Endometrial microvascular endothelial cells (primary cell): Measurements from ENCODE around the gene SCAMP5. TPM values are rescaled to one million over a fixed set of nuclear protein-coding genes. Genes with fewer than 3 reads are reported as not detected.

ENCODE experiments used
- in situ Hi-C: cut with HindIII; loops from 2 replicates; pipeline ENCODE4 v1.10.0; 2017; ENCODE audit warnings: low sequenced_read_pairs, low pct_unique_long_range_greater_than_20kb; ENCODE audit errors: inconsistent ontology term
- total RNA-seq: library from RNA; depleted of rRNA; stranded (reverse); fragments of >200 nt; gene quantifications from one replicate; pipeline ENCODE4 v1.2.3, GENCODE V29; 2015; ENCODE audit errors: inconsistent ontology term

Gene SCAMP5
- total RNA-seq, 1 donor from 2014 or later = 27.4 TPM

DNA sequence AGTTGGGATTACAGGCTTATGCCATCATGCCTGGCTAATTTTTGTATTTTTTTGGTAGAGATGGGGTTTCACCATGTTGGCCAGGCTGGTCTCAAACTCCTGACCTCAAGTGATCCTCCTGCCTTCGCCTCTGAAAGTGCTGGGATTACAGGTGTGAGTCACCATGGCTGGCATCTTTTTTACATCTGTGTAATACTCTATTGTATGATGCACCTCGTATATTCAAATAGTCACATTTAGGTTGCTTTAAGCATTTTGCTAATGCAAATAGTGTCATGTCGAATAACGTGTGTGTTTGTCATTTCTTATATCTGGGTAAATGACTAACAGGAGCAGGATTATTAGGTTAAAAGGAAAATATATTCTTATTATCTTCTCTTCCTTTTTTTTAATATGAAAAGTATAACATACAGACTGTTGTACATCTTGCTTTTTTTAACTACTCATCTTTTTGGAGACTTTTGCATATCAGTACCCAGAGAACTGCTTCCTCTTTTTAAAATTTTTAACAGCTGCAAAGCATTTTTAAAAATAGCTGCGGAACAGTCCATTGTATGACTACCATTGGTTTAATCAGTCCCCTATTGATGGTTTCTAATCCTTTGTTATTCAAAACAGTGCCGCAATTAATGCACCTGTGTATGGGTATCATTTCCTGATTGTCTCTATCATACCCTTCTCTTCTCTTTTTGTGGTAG is 13.4 kb downstream of the SCAMP5 start:
- in situ Hi-C loops = no loop called here

DNA sequence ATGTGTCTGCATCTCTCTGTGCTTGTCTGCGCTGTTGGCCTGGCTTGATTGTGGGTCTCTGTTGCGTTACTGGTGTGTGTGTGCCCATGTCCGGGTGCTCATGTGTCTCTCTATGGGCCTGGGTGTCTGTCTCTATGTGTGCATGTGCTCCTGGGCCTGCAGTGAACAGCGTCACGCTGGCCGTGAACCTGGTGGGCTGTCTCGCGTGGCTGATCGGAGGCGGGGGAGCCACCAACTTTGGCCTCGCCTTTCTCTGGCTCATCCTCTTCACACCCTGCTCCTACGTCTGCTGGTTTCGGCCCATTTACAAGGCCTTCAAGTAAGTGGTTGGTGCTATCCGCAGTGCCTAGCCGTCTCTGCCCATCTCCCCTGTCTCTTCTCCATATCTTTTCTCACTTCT is 21.1 kb downstream of the SCAMP5 start:
- in situ Hi-C loops = no loop called here

DNA sequence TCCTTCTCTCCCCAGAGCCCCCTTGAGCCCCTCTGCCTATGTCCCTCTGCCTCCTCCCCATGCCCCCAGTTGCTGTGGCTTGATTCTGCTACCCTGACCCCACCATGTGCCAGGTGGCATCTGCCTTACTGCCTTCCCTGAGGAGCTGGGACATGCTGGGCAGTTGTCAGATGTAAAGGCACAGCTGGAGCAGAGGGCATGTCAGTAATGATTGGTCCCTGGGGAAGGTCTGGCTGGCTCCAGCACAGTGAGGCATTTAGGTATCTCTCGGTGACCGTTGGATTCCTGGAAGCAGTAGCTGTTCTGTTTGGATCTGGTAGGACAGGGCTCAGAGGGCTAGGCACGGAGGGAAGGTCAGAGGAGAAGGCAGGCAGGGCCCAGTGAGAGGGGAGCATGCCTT is 24.6 kb downstream of the SCAMP5 start:
- in situ Hi-C loops = no loop called here

DNA sequence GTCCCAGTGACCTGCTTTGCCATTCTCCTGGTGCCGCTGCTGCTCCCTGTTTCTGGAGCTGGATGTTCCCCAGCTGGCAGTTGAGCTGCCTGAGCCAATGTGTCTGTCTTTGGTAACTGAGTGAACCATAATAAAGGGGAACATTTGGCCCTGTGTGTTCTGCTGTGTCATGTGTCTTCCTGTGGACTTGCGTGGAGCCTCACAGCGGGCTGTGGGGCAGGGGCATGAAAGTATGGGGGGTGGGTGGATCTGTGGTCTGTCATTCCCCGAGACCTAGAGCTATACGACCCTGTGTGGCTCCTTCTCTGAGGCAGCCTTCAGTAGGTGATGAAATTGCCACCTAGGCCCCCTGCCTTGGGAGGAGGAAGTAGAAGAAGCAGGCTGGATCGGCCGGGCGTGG is 26.0 kb downstream of the SCAMP5 start:
- in situ Hi-C loops = no loop called here

DNA sequence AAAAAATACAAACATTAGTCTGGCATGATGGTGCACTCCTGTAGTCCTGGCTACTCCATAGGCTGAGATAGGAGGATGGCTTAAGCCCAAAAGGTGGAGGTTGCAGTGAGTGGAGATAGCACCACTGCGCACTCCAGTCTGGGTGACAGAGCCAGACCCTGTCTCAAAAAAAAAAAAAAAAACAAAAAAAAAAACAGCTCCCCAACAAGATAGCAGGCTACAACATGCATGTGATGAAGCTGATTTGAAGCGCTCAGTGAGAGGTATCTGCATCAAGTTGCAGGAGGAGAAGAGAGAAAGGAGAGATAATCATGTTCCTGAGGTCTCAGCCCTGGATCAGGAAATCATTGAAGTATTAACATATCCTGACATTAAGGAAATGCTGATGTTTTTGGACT is 27.4 kb downstream of the SCAMP5 start:
- in situ Hi-C loops = no loop called here

DNA sequence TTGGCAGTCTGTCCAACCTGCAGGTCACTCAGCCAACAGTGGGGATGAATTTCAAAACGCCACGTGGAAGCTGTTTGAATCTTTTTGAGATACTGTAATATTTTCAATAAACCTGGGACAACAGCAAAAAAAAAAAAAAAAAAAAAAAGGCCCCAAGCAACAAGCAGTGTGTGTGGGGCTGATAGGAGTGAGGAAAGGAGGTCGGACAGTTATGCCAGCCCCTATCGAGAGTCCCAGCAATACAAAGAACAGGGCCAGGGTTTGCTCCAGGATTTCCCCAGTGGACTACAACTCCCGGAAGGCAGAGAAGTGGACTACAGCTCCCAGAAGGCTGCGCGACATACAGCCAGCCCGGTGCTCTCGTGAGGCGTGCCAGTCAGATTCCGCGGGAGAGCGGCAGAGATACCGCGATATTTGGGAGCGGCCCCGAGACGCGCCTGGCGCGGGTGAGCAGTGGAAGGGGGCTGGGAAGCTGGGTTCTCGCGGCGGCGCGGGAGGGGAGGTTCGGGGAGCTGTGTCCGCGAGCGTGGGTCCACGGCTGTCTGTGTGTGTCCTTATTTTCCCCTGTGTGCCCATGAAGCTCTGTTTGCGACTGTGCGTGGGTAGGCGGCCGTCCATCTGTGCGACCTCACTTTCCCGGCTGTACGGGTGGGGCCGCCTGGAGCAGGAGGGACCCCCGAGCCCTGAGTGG is 28.0 kb downstream of the SCAMP5 start, which contains the start of gene PPCDC:
PPCDC (plus strand) TSS at position 410 of the 691 bp plus-strand sequence. CDS start 4,729 bp downstream, outside the sequence.
- in situ Hi-C loops = no loop called here

DNA sequence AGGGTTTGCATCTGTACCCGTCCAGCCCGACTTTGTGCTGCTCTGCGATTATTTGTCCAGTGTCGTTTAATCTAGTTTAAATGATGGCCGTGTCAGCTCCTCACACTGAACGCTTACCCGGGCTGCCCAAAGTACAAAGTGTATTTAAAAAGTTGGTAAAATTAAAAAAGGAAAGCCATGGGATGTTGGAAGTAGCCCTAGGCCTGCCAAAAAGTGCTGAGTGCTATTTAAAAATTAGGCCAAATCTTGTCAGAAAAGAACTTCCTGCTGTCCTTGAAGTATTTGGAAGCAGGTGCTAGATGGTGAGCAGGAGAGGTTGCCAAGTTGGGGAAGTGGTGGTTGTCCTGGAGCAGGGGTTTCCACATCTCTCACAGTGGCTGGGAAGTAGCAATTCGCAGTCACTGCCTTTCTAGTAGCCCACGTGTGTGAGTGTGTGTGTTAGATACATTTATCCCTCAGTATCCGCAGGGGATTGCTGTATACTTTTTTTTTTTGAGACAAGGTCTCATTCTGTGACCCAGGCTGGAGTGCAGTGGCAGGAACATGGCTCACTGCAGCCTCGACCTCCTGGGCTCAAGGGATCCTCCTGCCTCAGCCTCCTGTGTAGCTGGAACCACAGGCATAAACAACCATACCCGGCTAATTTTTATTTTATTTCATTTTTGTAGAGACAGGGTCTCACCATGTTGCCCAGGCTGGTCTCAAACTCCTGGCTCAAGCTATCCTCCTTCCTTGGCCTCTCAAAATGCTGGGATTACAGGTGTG is 28.7 kb downstream of the SCAMP5 start:
- in situ Hi-C loops = no loop called here

DNA sequence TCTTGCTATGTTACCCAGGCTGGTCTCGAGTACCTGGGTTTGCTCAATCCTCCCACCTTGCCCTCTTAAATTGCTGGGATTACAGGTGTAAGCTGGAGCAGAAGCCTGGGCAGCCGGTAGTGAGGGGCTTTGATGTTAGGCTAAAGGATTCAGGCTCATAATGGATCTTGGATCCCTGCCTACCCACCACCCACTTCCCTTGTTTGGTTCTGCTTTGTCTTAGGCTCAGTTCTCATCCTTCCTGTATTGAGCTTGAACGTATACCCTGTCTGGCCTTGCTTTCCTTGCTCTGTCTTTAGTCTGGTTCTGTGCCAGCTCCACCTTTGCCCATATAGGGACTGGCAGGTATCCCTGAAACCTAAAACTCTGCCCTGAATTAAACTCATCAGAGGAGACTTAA is 29.7 kb downstream of the SCAMP5 start:
- in situ Hi-C loops = no loop called here

DNA sequence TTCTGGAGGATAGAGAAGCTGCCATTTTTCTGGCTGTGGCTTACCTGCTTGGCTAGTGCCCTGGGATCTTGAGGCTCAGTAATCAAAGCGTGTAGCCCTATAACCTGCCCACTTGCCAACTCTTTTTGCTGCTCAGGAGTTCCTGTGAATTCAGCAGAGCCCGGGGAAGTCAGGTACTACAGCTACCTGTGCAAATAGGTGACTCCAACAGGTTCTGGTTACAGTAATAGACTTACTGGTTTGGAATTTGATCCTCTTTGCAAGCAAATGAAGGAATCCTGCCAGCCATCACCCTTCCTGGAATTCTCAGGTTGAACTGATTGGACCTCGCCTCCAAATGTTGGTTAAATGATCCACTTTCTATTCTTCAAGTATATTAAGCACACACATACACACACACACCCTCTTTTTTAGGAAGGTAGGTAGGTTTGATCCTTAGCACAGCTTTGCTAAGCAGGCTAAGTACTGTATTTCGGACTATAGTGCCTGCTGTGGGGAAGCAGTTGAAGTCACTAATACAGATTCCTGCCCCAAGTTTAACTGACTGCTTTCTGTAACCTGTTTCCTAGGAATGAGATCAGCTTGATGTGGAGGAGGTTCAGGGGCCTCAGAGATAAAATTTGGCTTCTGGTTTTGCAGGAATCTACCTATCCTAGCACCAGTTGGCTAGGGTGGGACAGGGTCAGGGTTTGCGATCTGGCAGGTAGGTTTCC is 30.3 kb downstream of the SCAMP5 start:
- in situ Hi-C loops = no loop called here

DNA sequence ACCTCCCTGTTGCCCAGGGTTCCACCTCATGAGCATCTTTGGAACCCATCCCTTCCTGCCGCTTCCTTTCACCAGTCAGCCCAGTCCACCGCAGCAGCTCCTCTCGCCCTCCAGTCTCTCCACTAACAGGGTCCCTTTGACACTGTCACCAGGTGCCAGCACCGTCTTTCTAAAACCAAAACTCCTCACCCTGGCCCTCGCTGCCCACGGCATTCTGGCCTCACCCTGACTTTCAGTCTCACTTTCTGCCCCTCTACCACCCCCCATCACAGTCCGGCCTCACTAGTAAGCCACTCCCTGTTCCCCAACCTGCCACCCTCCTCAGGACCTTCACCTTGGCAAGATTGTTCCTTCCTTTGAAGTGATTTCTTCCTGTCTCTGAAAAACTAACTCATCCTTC is 32.2 kb downstream of the SCAMP5 start:
- in situ Hi-C loops = no loop called here

DNA sequence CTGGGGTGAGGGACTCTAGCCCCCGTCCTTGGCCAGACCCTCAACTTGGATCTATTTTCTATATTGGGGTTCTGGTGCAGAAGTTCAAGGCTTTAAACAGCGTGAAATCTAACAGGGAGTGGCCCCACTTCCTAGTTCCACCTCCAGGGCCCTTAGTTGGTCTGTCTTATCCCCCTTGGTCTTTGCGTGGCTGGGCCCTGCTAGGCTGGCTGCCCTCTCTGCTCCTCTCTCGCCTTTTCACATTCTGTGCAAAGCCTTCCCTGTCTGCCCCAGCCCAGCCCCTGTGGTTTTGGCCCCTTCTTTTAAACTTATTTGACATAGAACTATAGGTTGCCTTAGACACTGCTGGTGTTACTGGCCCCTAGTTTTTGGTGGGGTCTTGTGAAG is 33.6 kb downstream of the SCAMP5 start:
- in situ Hi-C loops = no loop called here

DNA sequence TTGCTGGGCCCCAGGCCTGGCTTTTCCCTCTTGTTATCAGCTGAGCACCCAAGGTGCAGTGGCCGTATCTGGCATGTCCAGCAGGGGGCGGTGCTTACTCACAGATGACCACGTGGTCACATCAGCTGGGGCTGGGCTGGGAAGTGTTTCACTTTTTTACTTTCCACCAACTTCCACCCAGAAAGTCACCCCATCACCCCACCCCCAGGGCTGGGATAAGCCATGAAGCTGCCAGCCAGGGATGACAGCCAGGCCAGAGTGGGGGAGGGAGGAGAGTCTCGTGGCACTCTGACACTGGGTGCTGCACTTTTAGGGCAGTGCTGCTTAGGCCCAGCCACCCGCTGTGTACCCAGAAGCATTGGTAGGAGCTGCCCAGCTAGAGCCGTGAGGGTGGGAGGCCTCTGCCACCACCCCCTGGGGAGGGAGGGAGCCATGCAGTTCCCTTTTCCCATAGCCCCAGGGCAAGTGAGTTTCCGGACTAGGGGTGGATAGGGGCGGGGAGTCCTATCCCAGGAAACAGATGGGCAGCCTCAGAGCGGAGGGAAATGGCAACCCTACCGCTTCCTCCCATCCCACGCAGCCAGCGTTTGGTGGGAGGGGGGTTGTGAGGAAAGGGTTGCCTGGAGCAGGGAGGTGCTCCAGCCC is 34.1 kb downstream of the SCAMP5 start:
- in situ Hi-C loops = no loop called here

DNA sequence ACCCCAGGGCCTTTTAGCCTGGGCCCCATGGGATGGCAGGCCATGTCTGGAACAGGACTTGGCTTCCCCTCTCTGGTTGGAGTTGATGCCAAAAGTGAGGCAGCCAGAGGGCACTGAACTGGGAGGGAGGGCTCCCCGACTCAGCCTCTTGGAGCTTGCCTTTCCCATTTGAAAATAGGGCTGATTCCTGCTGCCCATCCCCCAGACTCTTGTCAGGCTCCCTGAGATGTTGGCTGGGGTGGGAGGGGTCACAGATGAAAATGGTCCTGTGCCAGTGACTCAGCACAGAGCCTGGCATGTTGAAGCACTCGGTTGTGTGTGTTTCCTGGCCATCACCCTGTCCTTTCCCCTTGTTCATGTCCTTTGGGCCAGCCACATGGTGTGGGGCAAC is 34.7 kb downstream of the SCAMP5 start:
- in situ Hi-C loops = no loop called here

DNA sequence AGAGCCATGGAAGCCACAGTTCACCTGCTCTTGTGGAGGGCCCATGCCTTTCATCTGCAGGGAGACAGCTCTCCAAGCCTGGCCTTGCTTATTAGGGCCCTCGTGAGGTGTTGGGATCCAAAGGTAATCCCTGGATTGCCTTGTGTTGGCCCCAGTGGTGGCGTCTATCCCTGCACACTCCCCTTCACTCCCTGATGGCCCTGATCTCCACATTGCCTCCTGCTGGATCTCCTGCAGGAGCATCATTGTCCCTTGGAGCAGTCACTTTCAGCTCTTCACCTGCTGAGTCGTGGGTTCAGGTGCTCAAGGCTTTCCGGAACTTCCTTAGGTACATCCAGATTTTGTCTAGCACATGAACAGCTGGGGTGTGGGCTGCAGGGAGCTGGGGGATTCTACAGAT is 35.1 kb downstream of the SCAMP5 start:
- in situ Hi-C loops = no loop called here

DNA sequence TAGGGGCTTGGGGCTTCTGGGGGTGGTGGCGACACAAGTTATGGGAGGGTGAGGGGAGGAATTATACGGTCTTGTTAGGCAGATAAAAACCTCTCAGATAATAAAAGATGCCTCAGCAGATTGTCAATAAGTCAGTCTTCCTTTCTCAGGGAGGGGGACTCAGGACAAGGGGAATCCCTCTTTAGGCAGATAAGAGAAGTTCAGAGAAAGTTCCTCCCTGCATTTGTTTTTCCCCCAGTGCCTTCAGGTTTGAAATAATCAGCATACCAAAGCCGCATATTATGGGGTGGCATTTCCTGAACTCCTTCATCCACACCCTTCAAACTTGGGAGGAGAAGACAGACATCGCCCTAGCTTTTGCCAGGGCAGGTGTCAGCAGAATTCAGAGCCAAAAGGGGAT is 36.5 kb downstream of the SCAMP5 start:
- in situ Hi-C loops = no loop called here

DNA sequence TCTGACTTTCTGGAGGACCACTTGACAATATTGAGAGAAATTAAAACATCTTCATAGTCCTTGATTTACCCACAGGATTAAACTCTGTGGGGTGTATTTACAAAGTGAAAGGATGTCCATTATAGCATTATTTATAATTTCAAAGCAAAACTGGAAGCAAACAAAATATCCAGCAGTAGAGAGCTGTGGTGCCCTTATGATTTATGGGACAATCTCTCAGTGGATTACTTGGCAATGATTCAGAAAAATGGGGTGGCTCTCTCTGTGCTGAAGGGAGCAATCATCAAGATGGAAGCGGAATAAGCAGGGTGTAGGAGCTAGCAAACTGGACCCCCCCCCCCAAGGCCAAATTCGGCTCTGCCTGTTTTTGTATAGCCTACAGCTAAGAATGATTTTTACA is 37.0 kb downstream of the SCAMP5 start:
- in situ Hi-C loops = no loop called here

DNA sequence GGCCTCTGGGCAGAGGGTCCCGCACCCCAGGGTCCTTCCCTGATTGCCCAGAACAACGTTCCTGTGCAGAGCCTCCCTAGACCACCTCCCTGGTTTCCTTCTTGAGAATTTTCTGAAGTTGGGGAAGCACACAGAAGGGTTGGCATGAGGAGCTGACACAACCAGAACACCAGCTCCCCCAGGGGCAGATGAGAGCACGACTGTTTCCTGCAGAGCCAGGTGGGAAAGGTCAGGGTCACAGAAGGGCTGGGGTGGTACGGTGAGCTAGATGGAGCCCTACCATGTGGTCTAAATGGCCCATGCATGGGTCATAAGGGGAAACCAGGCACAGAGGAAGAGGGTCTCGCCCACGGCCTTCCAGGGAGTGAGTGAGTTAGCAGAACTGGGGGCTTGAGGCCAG is 38.4 kb downstream of the SCAMP5 start:
- in situ Hi-C loops = no loop called here

DNA sequence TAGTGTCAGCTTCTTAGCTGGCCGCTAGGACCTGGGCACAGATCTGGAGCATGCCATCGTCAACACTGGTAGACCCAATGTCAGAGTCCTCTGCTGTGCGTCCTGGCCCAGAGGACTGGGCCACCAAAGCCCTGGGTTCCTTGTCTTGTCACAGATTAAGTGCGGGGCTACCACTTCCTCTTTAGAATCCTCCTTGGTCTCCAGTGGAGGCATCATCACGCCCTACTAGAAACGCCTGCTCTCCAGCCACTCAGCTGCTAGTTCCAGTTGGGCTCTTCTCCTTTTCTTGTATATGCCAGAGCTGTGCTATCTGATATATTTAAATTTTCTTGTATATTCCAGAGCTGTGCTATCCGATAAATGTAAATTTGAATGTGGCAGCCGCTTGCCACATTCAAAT is 39.3 kb downstream of the SCAMP5 start:
- in situ Hi-C loops = no loop called here

DNA sequence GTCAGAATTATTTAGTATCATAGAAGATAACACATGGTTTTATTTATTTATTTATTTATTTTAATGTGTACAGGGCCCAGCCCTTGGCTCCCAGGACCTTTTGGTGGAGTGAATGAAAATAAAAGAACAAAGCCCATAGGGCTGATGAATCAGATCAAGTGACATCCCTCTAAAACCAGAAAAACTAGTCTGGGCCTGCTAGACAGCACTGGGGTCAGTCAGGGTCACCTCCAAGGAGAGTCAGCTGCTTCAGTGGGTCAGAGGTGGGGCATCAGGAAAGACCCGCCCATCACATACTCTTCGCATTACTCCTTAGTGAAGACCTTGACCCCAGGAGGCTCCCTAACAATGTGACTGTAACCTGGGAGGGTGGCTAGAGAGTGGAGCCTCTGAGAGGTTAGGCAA is 40.9 kb downstream of the SCAMP5 start:
- in situ Hi-C loops = no loop called here
